ENCODE data around the gene ABCC11.

DNA sequence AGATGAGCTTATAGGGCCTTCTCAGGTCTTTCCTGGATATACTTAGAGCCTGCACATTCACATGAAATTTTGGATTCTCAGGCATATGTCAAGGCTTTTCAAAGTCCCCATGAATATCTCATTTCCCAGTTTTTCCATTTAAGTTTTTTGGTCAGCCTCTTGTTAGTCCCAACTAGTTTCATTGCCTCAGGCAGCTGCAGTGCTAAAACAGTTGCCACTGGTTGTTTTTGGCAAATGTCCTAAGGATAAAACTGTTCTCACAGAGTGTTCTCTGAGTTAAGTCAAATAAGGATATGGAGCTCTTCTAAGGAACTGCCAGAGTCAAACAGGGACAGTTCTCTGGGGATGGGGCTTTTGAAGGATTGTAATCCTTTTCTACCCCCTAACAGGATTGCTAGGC, 39.9 kb upstream of the ABCC11 start:
- TF ChIP-seq, protein P1, sequence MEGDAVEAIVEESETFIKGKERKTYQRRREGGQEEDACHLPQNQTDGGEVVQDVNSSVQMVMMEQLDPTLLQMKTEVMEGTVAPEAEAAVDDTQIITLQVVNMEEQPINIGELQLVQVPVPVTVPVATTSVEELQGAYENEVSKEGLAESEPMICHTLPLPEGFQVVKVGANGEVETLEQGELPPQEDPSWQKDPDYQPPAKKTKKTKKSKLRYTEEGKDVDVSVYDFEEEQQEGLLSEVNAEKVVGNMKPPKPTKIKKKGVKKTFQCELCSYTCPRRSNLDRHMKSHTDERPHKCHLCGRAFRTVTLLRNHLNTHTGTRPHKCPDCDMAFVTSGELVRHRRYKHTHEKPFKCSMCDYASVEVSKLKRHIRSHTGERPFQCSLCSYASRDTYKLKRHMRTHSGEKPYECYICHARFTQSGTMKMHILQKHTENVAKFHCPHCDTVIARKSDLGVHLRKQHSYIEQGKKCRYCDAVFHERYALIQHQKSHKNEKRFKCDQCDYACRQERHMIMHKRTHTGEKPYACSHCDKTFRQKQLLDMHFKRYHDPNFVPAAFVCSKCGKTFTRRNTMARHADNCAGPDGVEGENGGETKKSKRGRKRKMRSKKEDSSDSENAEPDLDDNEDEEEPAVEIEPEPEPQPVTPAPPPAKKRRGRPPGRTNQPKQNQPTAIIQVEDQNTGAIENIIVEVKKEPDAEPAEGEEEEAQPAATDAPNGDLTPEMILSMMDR (conservative IDR thresholded peaks at IDR 0.05): no peak
- TF ChIP-seq EZH2 (IDR thresholded peaks at IDR 0.05; ENCODE audit: low read depth): no peak
